HEK293 (cell line): Measurements from ENCODE around the gene ZACN.

ENCODE experiments used
- CTCF ChIA-PET: fragments of 350-600 bp; formaldehyde crosslinking; extraction: SDS; loops from one replicate; lab custom pipeline; 2021; ENCODE audit warnings: antibody characterized with exemption; lab: Yijun Ruan, JAX
- POLR2A ChIA-PET: fragments of 300-600 bp; formaldehyde crosslinking; extraction: SDS; loops from one replicate; lab custom pipeline; 2020; ENCODE audit warnings: antibody characterized with exemption, inconsistent platforms; lab: Yijun Ruan, JAX
- H3K27ac ChIP-seq: fragments of 200-500 bp; sonication (Bioruptor generic); 2 replicates; pipeline ENCODE4 v1.5.1; 2014; ENCODE audit warnings: low read depth, low read length, control low read depth, inconsistent platforms; ENCODE audit errors: extremely low read depth
- H3K36me3 ChIP-seq, 2 experiments: fragments of 200-500 bp in 1 of 2; sonication (Bioruptor generic) in 1 of 2; 1 replicate in 1 of 2; 2 replicates in 1 of 2; pipeline ENCODE4 v1.5.1; 2014 to 2017; ENCODE audit warnings: inconsistent platforms in 2 of 2, low read length in 2 of 2; ENCODE audit not compliant: control insufficient read depth in 2 of 2, insufficient read depth in 1 of 2
- H3K4me1 ChIP-seq: fragments of 200-500 bp; sonication (Bioruptor generic); 2 replicates; pipeline ENCODE4 v1.5.1; 2014; ENCODE audit warnings: mild to moderate bottlenecking, low read length, inconsistent platforms; ENCODE audit not compliant: control insufficient read depth, insufficient read depth
- H3K4me3 ChIP-seq: 2 replicates; pipeline ENCODE4 v1.5.1; 2011; ENCODE audit warnings: low read depth, mild to moderate bottlenecking, control low read depth, low read length, moderate library complexity
- H3K9me3 ChIP-seq: fragments of 200-500 bp; sonication (Bioruptor generic); 2 replicates; pipeline ENCODE4 v1.5.1; 2014; ENCODE audit warnings: low read depth, low read length, inconsistent platforms; ENCODE audit not compliant: control insufficient read depth, insufficient read depth
- GLIS2 ChIP-seq: fragments of 450-650 bp; formaldehyde crosslinking; IDR thresholded peaks from 2 replicates; pipeline ENCODE4 v1.5.1; 2016; ENCODE audit warnings: missing biosample characterization, missing genetic modification characterization
- KLF1 ChIP-seq: fragments of 450-650 bp; formaldehyde crosslinking; IDR thresholded peaks from 2 replicates; pipeline ENCODE4 v1.5.1; 2016; ENCODE audit warnings: missing biosample characterization, missing genetic modification characterization
- KLF8 ChIP-seq: fragments of 450-650 bp; formaldehyde crosslinking; IDR thresholded peaks from 2 replicates; pipeline ENCODE4 v1.5.1; 2016; ENCODE audit warnings: missing biosample characterization, missing genetic modification characterization
- SCRT2 ChIP-seq: fragments of 450-650 bp; formaldehyde crosslinking; IDR thresholded peaks from 2 replicates; pipeline ENCODE4 v1.5.1; 2016; ENCODE audit warnings: missing biosample characterization, missing genetic modification characterization
- SP7 ChIP-seq: fragments of 450-650 bp; formaldehyde crosslinking; IDR thresholded peaks from 2 replicates; pipeline ENCODE4 v1.5.1; 2016; ENCODE audit warnings: missing biosample characterization, missing genetic modification characterization
- ZBTB17 ChIP-seq: fragments of 450-650 bp; formaldehyde crosslinking; IDR thresholded peaks from 2 replicates; pipeline ENCODE4 v1.5.1; 2016; ENCODE audit warnings: missing biosample characterization, missing genetic modification characterization
- ZFHX2 ChIP-seq: fragments of 450-650 bp; formaldehyde crosslinking; conservative IDR thresholded peaks from 2 replicates; pipeline ENCODE4 v1.5.1; 2016; ENCODE audit warnings: missing biosample characterization, missing genetic modification characterization
- ZFP69B ChIP-seq: fragments of 450-650 bp; formaldehyde crosslinking; IDR thresholded peaks from 2 replicates; pipeline ENCODE4 v1.5.1; 2016; ENCODE audit warnings: missing biosample characterization, missing genetic modification characterization
- ZNF248 ChIP-seq: fragments of 450-650 bp; formaldehyde crosslinking; IDR thresholded peaks from 2 replicates; pipeline ENCODE4 v1.5.1; 2017; ENCODE audit warnings: missing biosample characterization, missing genetic modification characterization
- ZNF266 ChIP-seq: fragments of 450-650 bp; formaldehyde crosslinking; IDR thresholded peaks from 2 replicates; pipeline ENCODE4 v1.5.1; 2016; ENCODE audit warnings: missing biosample characterization, missing genetic modification characterization, low read depth
- ZNF561 ChIP-seq: fragments of 450-650 bp; IDR thresholded peaks from 2 replicates; pipeline ENCODE4 v1.5.1; 2018; ENCODE audit warnings: missing biosample characterization, missing genetic modification characterization, borderline replicate concordance
- ZNF600 ChIP-seq: fragments of 450-650 bp; formaldehyde crosslinking; IDR thresholded peaks from 2 replicates; pipeline ENCODE4 v1.5.1; 2016; ENCODE audit warnings: missing biosample characterization, missing genetic modification characterization
- ZNF629 ChIP-seq: fragments of 450-650 bp; formaldehyde crosslinking; IDR thresholded peaks from 2 replicates; pipeline ENCODE4 v1.5.1; 2017; ENCODE audit warnings: missing biosample characterization, missing genetic modification characterization
- ZNF658 ChIP-seq: fragments of 450-650 bp; formaldehyde crosslinking; IDR thresholded peaks from 2 replicates; pipeline ENCODE4; 2016; ENCODE audit warnings: missing biosample characterization, missing genetic modification characterization
- ZNF776 ChIP-seq: fragments of 450-650 bp; formaldehyde crosslinking; IDR thresholded peaks from 2 replicates; pipeline ENCODE4 v1.5.0; 2017; ENCODE audit warnings: missing biosample characterization, missing genetic modification characterization, borderline replicate concordance
- ZNF777 ChIP-seq: fragments of 450-650 bp; formaldehyde crosslinking; IDR thresholded peaks from 2 replicates; pipeline ENCODE4 v1.5.1; 2017; ENCODE audit warnings: missing biosample characterization, missing genetic modification characterization, borderline replicate concordance
- ZSCAN16 ChIP-seq: fragments of 450-650 bp; formaldehyde crosslinking; IDR thresholded peaks from 2 replicates; pipeline ENCODE4 v1.5.1; 2016; ENCODE audit warnings: missing biosample characterization, missing genetic modification characterization
- TF ChIP-seq, protein P1 (sequence below): fragments of 450-650 bp; formaldehyde crosslinking; IDR thresholded peaks from 2 replicates; pipeline ENCODE4; 2016; ENCODE audit warnings: missing biosample characterization, missing genetic modification characterization
- TF ChIP-seq, protein P2 (sequence below): fragments of 450-650 bp; formaldehyde crosslinking; IDR thresholded peaks from 2 replicates; pipeline ENCODE4 v1.5.1; 2016; ENCODE audit warnings: missing biosample characterization, missing genetic modification characterization
- TF ChIP-seq, protein P3 (sequence below): fragments of 450-650 bp; formaldehyde crosslinking; IDR thresholded peaks from 2 replicates; pipeline ENCODE4 v1.5.1; 2016; ENCODE audit warnings: missing biosample characterization, missing genetic modification characterization
- TF ChIP-seq, protein P4 (sequence below): fragments of 450-650 bp; formaldehyde crosslinking; IDR thresholded peaks from 2 replicates; pipeline ENCODE4 v1.5.1; 2017; ENCODE audit warnings: missing biosample characterization, mild to moderate bottlenecking, missing genetic modification characterization, moderate library complexity

ZACN gene

DNA sequence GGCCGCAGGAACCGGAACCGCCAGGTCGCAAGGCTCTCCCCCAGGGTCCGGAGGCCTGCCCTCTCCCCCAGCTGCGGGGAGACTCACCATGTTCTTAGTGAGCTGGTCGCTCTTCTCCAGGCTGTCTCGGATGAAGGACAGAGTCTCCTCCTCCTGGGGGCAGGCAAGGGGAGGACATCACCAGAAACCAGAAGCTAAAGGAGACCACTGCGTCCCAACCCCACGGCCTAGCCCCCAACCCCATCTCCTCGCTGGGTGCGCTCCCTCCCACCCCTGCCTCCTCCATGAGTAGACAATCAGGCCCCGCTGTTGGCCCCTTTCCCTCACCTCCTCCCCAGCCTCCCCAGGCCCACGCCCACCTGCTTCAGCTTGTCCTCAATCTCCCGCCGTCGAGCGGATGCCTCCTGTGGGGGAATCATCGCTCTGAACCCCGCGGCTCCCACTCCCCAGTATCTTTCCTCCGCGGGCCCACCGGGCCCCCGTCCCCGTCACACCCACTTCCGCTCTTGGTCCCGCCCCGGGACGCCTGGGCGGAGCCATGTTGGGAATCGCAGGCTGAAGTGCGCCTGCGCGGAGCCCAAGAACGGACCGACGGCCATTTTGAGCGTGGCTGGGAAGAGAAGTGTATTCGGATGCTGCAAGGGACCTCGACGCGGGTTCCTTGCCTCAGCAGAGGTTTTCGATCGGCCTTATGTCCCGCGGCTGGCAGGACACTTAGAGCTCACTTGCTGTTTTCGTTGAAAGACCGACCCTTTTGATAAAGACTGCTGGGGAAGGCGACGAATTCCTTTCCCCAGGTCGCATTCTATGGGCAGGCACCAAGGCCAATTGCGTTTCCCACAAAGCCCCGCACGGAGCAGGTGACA lies 24.5 kb downstream of the ZACN start, which contains the start of gene EXOC7 (continued):
- no peak for TF ChIP-seq ZNF248 (tag by site-specific recombination)

DNA sequence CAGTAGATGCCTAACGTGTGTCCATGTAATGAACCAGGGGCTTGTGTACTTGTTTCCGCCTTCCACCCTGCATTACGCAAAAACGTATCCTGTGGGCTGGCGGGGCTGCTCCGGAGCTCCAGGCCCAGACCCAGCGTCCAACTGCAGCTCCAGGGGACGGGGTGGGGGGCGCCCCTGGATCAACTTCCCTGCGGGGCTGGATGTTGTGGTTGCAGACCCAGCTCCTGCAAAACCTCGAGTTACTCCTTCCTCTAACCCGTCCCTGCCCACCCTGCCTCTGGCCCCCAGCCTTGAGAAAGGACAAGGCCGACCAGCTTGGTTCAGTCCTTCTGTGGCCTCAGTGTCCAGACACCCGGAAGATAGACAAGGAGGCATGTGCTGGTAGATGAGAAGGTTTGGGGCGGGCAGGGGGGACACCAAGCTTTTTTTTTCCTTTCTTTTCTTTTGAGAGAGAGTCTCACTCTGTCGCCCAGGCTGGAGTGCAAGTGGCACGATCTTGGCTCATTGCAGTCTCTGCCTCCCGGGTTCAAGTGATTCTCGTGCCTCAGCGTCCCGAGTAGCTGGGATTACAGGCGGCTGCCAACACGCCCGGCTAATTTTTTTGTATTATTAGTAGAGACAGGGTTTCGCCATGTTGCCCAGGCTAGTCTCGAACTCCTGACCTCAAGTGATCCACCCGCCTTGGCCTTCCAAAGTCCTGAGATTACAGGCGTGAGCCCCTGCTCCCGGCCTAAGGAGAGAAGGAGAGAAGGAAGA lies 25.3 kb downstream of the ZACN start:
- TF ChIP-seq ZFP69B (no peak), SP7 (tag by site-specific recombination) (no peak), ZBTB17 (tag by site-specific recombination) (0 out of 2 replicates have a peak, but pooled peaks have one; percentile 6), GLIS2 (peak; percentile 14; the same call in 1 of the 2 replicates), ZNF561 (tag by site-specific recombination) (no peak), ZNF266 (no peak), ZFHX2 (no peak), ZNF776 (tag by site-specific recombination) (no peak), ZNF658 (tag by site-specific recombination) (no peak), ZNF629 (tag by site-specific recombination) (no peak), SCRT2 (tag by site-specific recombination) (no peak), KLF1 (tag by site-specific recombination) (no peak), ZNF777 (tag by site-specific recombination) (no peak), KLF8 (tag by site-specific recombination) (no peak), ZNF600 (tag by site-specific recombination) (peak; percentile 13; the same call in 1 of the 2 replicates), ZSCAN16 (tag by site-specific recombination) (no peak)
- TF ChIP-seq, protein P1, sequence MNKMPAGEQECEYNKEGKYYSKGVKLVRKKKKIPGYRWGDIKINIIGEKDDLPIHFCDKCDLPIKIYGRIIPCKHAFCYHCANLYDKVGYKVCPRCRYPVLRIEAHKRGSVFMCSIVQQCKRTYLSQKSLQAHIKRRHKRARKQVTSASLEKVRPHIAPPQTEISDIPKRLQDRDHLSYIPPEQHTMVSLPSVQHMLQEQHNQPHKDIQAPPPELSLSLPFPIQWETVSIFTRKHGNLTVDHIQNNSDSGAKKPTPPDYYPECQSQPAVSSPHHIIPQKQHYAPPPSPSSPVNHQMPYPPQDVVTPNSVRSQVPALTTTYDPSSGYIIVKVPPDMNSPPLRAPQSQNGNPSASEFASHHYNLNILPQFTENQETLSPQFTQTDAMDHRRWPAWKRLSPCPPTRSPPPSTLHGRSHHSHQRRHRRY (tag by site-specific recombination), result no peak
- TF ChIP-seq, protein P2, sequence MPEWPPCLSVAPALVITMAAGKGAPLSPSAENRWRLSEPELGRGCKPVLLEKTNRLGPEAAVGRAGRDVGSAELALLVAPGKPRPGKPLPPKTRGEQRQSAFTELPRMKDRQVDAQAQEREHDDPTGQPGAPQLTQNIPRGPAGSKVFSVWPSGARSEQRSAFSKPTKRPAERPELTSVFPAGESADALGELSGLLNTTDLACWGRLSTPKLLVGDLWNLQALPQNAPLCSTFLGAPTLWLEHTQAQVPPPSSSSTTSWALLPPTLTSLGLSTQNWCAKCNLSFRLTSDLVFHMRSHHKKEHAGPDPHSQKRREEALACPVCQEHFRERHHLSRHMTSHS (tag by site-specific recombination), result no peak
- TF ChIP-seq, protein P3, sequence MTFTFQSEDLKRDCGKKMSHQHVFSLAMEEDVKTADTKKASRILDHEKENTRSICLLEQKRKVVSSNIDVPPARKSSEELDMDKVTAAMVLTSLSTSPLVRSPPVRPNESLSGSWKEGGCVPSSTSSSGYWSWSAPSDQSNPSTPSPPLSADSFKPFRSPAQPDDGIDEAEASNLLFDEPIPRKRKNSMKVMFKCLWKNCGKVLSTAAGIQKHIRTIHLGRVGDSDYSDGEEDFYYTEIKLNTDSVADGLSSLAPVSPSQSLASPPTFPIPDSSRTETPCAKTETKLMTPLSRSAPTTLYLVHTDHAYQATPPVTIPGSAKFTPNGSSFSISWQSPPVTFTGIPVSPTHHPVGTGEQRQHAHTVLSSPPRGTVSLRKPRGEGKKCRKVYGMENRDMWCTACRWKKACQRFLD (tag by site-specific recombination), result no peak
- TF ChIP-seq, protein P4, sequence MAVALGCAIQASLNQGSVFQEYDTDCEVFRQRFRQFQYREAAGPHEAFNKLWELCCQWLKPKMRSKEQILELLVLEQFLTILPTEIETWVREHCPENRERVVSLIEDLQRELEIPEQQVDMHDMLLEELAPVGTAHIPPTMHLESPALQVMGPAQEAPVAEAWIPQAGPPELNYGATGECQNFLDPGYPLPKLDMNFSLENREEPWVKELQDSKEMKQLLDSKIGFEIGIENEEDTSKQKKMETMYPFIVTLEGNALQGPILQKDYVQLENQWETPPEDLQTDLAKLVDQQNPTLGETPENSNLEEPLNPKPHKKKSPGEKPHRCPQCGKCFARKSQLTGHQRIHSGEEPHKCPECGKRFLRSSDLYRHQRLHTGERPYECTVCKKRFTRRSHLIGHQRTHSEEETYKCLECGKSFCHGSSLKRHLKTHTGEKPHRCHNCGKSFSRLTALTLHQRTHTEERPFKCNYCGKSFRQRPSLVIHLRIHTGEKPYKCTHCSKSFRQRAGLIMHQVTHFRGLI, result 0 out of 2 replicates have a peak, but pooled peaks have one; percentile 21
- TF ChIP-seq, all 188 proteins: peak for 4
- Histone ChIP-seq H3K27ac (peak overlapping the region; percentile 83), H3K36me3 (peaks cover 25 to 28% of the 10 kb centered on the region in 2 experiments), H3K9me3 (no peaks in the 10 kb centered on the region), H3K4me3 (peak overlapping the region; percentile 71), H3K4me1 (0 out of 2 replicates have a peak, but pooled peaks cover 4% of the 10 kb centered on the region)
- ChIA-PET CTCF (interaction anchor here (0.5 to 2.4 kb wide), 10 partner anchors 13 to 175 kb away, joined by 3 to 19 read pairs (median 4); no protein-coding TSS in a partner anchor), POLR2A (interaction anchor here (0.6 to 3.7 kb wide), 5 partner anchors 24 to 160 kb away, joined by 3 to 23 read pairs (median 11); partner anchors contain the start of genes SRP68, UBALD2 and ZACN)
